Stimulated activated CD4-positive, alpha-beta T cell treated with anti-CD3 and anti-CD28 coated beads, Interleukin-12 subunit alpha, Interleukin-12 subunit beta, amount 100 ng/mL, for 24 hours (primary cell): ENCODE data around the gene TNIP3.
"Not testable (repeated sequence)": the region's sequence is repeated elsewhere in the genome, so short reads cannot be mapped to it uniquely, and the experiment has no call there.

Source experiments
- DNase-seq, 2 experiments: peaks; one replicate each; pipeline ENCODE4 v3.0.0-alpha.2; 2020; ENCODE audit warnings: low read depth in 2 of 2

TNIP3 gene

DNA sequence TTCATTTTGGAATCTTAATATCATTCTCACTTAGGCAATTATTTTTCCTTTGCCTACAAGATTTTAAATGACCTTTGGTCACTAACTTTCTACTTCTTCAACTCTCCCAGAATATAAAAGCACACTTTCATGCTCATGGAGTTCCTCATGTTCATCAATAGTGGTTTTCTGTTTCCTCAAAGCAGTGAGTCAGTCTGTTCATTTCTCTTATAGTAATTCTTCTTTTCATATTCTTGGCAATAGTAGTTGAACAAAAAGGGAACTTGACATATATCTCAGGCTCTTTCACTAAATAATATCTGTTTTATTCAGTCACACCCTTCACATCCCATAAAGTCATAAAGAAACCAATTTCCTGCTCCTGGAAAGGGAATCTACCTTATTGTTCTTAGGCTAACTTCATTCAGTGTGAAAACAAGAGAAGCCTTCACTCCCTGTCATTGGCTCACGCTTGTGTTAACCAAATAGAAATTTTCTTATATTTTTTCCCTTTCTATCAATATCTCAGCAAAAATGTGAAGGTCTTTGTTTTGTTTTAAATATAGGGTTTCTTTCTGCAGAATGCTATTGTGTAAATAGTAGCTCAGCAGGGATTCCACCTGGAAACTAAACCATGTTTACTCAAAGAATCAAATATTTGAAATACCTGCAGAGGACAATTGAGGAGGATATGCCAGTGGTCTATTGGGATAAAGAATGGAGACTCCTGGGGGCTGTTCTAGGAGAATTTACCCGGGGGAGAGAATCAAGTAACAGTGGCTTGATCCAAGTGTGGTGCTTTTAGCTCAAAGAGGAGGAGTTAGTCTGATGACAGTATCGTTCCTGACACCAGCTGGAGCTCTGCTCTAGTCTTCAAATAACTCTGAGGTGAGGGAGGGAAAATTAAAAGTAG lies 13.4 kb upstream of the TNIP3 start:
- no peak for DNase-seq

DNA sequence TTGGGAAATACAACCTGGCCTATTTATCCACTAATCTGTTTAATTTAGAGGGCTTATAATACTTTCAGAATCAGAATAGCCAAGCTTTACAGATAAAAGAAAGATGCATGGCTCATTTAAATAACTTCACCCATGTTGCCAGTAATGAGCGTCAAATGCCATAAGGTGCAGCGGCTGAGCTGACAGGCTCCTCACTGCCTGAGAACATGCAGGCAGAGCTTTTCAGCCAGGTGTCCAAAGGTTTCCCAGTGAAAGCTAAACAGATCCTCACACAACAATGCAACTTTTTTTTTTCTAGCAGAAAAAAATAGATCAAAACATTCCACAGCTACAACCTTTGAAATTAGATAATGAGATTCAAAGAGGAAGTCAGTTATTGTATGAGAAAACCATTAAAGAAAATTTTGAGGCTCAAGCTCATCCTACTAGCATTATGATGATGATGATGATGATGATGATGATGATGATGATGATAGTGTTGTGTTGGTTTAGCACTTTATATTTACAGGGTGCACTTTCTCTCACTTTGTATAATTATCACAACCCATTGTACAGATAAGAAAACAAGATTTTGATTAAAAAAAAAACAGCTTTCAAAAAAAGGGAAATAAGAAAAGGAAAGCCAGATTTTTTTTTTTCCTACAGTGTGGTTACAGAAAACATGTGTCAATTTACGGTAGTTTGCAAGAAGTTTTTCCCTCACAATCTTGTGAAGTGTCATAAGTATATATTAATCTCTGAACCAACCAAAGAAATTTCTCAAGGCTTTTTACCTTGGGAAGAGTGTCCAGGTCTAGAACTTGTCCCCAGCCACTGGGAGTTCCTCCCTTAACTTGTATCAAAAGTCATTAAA lies 12.2 kb upstream of the TNIP3 start:
- no peak for DNase-seq

DNA sequence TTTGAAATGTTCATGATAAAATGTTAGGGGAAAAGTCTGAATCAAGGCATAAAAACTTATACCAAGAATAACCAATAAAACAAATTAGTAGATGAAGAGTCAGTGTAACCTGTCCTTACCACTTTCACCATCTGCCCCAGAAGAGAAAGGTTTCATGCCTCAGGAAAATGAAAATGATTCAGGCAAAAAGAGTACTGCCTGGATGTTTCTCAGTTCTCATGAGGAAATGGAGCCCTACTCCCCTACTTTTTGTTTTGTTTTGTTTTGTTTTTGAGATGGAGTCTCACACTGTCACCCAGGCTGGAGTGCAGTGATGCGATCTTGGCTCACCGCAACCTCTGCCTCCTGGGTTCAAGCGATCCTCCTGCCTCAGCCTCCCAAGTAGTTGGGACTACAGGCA lies 7.4 kb upstream of the TNIP3 start:
- DNase-seq, result not testable (repeated sequence)

DNA sequence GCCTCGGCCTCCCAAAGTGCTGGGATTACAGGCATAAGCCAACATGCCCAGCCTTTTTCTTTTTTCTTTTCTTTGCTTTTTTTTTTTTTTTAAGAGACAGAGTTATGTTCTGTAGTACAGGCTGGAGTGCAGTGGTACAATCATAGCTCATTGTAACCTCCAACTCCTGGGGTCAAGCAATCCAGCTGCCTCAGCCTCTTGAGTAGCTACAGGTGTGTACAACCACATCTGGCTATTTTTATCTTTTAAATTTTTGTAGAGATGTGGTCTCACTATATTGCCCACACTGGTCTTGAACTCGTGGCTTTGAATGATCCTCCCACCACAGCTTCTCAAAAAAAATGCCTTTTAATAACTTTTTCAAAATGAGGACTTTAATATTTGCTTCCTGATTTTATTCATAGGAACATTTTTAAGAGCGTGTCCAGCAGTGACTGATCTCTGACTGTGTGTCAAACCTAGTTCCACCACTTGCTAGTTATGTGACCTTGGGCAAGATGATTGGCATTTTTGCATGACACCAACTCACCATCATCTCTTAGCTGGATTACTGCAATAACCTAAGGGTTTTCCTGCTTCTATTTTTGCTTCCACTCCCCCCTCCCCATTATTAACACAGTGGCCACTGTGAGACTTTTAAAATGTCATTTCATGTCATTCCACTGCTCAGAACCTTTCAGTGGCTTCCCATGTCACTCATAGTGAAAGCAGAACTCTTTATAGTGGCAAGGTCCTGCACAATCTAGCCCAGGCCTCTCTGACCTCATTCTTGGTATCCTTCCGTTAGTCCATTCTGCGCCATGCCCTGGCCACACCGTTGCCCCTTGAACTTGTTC lies 4.5 kb upstream of the TNIP3 start:
- no peak for DNase-seq

DNA sequence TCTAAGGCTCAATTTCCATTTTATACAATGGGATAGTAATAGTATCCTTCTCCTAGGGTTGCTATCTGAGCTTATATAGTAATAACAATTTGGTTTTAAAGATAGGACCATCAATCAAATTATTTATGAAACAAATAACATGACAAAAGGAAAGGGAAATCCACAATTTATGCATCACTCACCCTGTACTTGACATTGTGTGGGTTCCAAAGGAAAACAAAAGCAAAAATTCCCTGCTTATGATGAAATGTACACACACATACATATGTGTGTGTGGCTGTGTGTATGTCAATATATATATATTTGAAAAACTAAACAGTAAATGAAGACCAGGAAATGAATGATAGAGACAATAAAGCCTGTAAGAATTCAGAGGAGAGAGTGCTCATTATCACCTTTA lies 2.9 kb upstream of the TNIP3 start:
- DNase-seq, result no peak

DNA sequence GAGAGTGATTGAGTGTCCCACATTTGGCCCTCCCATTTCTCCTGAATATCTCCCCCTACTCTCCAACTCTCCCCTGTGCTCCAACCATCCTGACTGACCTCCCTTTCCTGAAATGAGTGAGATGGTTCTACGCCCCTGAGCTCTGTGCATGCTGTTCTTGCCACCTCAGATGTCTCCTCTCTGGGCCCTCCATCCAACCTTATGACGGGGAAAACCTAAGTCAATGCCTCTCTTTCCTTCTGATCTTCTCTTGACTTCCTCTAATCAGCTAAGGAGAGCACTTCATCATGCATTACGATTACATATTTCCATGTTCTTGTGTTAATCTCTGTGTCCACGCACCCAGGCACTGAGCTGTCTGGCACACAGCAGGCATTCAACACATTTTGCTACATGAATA lies 1.1 kb upstream of the TNIP3 start:
- no peak for DNase-seq

DNA sequence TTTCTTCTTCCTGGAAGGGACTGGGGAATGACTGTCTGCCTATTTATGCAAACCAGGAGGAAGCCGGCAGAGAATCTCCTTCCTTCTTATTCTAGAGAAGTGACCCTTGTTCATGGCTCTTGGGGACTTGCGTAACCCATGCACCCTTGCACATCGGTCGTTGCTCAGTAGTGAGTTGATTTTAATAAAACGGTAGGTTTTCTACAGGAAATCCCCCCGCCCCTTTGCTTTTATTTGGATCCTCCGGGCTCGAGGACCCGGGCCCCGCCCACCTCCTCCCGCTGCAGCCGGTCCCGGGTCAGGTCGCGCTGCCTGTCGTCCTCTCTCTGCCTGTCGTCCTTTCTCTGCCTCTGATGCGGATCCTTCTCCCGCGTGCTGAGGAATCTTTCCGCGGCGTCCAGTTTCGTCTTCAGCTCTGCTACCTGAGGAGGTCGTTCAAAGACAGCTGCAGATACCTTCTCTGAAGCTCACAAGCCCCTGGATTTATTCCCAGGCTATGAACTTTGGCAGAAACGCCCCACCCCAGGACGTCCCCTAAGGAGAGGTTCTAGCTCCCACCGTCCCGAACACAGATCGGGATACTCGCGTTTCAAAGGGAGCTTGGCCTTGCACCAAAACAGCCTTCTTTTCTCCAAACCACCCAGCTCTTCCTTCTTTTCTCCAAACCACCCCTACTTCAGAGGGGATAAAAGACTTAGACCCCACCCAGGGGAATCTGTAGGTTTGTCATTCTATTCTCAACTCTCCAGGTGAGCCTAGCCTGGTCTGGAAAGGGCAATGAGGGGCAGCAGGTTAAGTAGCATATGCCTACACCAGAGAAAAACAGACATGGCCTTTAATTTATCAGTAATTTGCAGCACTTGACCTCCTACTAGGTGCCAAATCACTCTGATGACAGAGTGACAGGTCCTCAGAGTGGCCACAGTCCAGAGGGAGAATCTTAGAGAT lies 7.0 kb downstream of the TNIP3 start:
- no peak for DNase-seq

DNA sequence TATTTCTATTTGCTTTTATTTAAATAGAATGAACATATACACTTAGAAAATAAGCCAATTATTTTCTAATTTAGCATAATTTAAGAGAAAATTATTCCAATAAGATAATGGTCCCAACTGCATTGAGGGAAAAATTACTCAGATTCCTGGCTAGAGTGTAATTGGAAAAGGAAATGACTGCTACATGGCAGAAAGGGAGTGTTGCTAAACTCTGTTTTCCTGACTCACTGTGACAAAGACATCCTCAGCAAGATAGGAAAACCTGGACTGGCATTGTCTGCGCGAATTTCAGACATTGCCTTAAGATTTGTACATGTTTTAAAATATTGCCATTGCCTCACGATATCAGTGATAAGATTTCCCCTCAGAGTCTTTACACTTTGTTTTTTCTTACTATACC lies 8.2 kb downstream of the TNIP3 start:
- DNase-seq, result no peak

DNA sequence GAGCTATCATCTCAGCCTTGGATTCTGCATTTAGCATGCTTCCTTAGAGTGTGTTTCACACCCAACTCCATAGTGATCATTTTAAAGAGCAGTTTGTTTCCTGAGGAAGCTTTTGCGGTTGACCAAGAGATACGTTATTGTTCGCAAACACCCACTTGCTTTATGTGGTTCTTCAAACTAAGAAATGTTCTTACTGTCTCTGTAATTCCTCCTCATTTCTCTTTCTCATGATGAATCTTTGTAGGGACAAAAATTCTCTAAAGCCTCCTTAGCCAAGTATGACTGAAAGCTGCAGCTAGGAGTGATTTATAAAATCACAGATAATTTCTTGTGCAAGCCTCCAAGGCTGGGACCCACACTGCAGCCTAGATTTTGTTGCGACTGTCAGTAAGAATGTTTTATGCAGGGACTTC lies 10.0 kb downstream of the TNIP3 start:
- DNase-seq, result no peak

DNA sequence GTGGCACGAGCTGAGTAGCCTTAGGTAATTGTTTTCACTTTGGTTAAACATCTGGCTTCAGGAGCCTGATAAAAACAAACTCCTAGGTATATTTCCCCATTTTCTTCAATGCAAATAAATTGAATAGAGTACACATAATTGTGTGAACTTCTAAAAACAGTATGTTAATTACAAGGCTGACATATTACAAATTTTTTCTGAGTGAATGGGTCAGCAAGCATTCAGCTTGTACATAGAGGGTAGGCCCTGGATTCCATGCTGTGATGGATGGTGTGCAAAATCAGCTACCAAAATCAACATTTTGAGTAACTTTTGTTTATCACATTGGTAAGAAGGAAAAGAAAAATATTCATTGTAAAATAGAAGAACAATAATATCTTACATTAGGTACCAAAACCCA lies 12.2 kb downstream of the TNIP3 start:
- no peak for DNase-seq

DNA sequence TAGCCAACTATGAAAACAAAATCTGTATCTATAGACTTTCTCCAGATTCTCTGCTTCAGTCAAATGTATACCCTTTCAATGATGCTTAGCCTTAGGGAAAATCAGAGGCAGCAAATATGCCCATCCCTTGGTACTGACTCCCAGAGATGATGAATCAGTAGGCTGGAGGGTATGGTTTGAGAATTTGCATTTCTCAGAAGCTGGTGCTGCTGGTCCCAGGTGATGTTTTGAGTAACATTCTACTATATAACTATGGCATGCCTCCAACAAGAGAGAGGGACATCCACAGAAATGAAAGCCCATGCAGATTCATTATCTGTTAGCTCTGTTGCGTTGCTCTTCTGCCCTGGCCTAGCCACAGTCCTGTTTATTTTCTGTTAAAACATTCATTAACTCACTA lies 13.6 kb downstream of the TNIP3 start:
- no peak for DNase-seq

DNA sequence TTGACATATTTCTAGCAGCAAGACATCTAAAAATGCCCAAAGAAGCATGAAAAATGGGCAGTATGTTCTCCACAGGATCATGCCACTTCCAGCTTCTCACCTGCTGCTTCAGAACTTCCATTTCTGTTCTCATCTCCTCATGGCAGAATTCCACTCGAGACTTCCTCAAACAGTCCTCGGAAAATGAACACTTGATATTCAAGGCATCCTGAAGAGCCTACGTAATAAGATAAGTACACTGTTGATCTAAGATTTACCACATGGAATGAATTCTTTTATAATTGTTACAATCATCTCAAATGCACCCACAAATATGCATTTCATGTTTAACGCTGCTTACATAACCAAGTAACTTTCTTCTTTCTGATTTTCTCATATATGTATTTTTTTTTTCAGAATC lies 14.1 kb downstream of the TNIP3 start:
- DNase-seq, result no peak

DNA sequence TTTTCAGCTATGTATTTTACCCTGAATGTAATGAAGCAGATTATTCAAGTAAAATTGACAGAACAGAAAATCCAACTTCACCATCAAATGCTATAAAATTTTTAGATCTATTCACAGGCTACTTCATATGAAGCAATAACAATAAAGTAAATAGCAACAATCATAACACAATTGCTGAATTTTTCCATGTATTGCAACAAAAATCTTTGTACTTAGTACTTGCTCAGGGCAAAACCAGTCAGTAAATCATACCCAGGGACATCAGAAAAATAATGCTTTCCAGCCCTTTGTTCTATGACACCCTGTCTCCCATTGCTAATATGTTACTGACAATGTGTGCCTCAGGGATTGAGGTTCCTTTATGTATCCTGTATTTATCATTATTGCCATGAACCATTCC lies 15.5 kb downstream of the TNIP3 start:
- DNase-seq, result no peak

DNA sequence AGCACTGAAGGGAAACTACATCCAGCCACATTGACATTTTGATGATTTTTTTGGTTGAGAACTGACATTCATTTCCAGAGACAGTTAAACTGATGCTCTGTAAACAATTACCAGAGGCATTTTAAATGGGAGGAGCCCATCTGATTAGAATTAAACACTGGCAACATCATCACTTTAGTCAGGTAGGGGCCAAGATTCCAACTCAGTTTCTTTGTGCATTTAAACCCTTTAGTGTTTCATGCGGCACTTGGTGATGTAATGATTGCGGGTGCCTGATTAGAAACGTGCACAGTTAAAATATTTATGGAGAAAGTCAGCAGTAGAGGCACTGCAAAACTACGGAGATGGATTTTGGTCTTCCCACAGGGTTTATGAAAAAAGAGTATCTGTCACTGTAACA lies 16.1 kb downstream of the TNIP3 start:
- no peak for DNase-seq

DNA sequence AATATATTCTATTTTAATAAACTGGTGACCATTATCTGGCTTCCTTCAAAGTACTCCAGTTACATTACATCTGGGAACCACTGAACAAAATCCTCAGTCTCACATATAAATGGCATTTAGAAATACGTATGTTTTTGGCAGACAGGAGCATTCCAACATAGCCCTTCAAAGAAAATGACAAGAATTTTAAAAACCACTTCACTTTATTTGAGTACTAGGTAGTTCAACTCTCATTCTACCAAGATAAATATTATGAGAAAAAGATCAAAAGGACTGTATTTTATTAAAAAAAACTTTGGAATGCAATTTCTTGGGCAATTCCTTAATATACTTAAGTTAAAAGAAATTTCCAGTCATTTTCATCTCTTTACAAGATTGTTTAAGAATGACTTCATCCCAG lies 17.6 kb downstream of the TNIP3 start:
- DNase-seq, result no peak

DNA sequence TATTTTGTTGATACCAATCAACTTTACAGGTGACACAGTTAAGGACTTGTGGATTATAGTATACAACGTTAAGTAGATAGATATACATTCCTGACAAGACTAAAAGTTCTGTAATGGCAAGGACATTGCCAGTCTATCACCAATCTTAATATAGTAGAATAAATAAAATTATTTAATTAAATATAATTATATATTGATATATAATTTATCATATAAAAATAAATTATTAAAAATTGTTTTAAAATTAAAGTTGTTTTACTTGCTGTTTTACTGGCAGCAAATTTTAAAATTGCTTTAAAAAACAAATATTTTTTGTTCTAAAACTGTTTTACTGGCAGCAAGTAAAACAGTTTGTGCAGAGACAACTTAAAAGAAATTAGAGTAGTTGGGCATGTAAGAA lies 18.7 kb downstream of the TNIP3 start:
- DNase-seq, result no peak

DNA sequence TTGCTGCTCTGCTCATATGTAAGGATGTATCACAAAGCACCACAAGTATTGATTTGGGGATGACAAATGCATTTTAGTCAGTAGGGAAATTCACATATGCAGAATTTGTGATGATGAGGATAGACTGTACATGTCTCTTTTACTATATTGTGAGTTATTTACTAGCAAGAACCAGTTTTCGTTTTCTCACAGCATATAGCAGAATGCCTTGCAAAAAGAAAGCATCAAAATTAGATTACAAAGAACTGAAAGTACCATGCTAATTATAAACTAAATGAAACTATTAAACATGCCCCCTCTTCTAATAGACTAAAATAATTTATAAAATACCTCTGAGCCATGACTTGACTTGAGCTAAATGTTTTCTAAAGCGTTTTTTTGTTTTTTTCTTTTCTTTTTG lies 20.1 kb downstream of the TNIP3 start:
- no peak for DNase-seq

DNA sequence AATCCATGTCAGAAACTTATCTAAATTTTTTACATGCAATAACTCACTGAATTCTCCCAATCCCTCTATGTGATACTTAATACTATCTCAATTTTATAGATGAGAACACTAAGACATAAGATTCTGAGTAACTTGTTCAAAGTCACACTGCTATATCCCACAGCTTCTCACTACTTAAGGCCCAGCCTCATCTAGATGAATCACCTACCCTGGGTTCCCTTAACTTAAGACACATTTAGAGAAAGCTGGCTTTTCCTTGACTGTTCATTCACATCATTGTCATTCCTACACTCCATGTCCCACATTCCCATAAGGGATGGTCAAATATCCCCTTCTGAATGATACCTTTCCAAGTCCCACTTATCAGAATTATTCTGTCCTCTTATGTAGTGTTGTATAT lies 21.0 kb downstream of the TNIP3 start:
- DNase-seq, result no peak

DNA sequence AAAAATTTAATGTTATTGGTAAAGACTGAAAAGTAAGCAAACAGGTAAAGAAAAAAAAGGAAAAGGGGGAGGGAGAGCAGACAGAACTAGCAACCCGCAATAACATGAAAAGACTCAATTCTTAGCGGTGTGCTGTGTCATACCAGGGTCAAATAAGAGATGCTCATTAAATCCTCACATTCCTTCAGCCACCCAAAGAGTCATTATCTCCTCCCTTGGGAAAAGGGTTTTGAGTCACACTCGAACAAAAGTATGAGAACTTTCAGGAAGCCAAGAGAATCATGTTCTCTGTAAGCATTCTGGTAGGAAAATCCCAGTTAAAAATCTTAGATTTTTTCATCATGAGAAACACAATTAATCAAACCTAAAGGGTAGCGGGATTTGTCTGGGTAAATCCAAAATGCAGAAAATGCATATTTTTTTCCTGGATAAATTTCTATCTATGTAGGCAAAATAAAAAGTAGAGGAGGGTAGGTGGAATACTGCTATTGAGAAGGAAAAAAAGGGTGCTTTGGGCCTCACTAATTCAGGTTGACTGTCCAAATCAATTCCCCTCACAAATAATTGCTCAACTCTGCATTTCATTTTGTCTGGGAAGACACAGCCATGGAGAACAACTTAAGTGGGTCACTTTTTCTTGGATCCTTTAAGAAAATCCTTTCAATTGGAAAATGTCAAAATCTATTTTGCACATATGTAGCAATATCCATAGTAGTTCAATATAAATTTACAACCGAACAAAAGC lies 23.2 kb downstream of the TNIP3 start:
- DNase-seq, result no peak

DNA sequence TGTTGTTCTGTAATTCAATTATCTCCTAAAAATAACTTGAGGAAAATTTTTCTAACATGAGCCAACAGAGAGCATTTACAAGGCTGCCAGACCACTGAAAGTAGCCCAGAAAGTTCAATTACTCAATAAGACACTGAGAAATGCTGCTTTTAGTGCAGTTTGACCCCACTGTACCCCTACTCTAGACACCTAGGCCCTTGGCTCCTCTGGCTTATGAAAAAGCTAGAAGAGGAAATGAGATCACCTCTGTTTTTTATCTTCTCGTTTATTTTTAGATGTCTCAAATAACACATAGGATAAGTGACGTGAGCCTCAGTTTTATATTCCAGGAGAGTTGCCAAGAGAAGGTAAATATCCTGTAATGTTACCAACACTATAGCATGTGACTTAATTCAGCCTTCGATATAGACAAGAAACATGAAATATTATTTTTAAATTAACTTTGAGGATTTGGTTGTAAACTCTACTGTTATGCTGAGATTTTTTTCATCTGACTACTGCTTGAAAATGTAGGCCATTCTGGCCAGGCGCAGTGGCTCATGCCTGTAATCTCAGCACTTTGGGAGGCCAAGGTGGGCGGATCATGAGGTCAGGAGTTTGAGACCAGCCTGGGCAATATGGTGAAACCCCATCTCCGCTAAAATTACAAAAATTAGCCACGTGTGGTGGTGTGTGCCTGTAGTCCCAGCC lies 24.4 kb downstream of the TNIP3 start:
- DNase-seq, result no peak
